ENCODE results near the gene GSS.

The GSS gene

Small RNAs within 50 kb of the gene (small RNA-seq; reads per million reads assigned to genes)
- 4.0 reads per million, percentile 41 among the genes with 10 or more reads in this experiment for gene MIR499A (ENCODE audit: low read depth)

Data from mesenchymal stem cell (in vitro differentiated cells and primary cell).